Measurements from ENCODE around the gene CTDNEP1. TPM values are rescaled to one million over a fixed set of nuclear protein-coding genes. Genes with fewer than 3 reads are reported as not detected.

The CTDNEP1 gene
- total RNA-seq, 2 experiments from 2014 or later, result 159 to 160 TPM

- DNase-seq, result no peak
- no peak overlapping the region for H3K27ac Mint-ChIP-seq
- ATAC-seq, result no peak
- peaks cover 19% of the 10 kb centered on the region for H3K27me3 Mint-ChIP-seq
- no peaks in the 10 kb centered on the region for H3K36me3 Mint-ChIP-seq (ENCODE audit: low read depth)
- POLR2A ChIA-PET, result interaction anchor here (0.9 to 1.3 kb wide), 3 partner anchors 12 to 46 kb away, joined by 3 to 5 read pairs (median 5); no protein-coding TSS in a partner anchor
- intact Hi-C loops (cut with micrococcal nuclease), result no loop called here
- H3K4me1 Mint-ChIP-seq (ENCODE audit: low read depth), result peaks cover 19% of the 10 kb centered on the region
- TF ChIP-seq CTCF (IDR thresholded peaks at IDR 0.05), result no peak
- H3K4me3 Mint-ChIP-seq, result no peak overlapping the region
- CTCF ChIA-PET, result interaction anchor here (1.0 to 10.3 kb wide), 2 partner anchors 15 to 277 kb away, joined by 3 to 144 read pairs; no protein-coding TSS in a partner anchor
- H3K9me3 Mint-ChIP-seq, result no peaks in the 10 kb centered on the region
Observed at GRCh38 chr17:7283471-7284216, 32.1 kb upstream of the CTDNEP1 start.

DNA sequence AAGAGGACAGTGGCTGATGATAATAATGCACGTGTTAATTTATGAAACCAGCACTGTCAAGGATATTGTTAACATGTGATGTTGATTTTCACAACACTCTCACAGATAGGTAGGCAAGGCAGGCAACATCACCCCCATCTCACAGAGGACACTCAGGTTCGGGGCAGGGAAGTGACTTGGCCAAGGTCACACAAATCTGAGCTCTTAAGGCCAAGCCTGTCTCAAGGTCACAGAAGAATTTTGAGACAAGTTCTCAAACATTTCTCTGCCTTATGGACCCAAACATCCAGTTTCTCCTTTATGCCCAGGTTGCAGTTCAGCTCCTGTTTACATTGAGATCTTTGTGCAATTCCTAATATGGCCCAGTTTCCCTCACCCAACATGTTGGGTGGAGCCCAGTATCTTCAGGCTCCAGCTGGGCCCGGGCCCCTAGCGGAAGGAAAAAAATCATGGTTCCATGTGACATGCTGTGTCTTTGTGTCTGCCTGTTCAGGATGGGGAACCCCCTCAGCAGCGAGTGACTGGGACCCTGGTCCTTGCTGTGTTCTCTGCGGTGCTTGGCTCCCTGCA, 31.3 kb upstream of the CTDNEP1 start:
- H3K27me3 Mint-ChIP-seq, result peaks cover 16% of the 10 kb centered on the region
- peak overlapping the region; percentile 24 for H3K4me3 Mint-ChIP-seq
- no peak overlapping the region for H3K27ac Mint-ChIP-seq
- ATAC-seq (no peak), DNase-seq (no peak)
- no peak for TF ChIP-seq CTCF (IDR thresholded peaks at IDR 0.05)
- peaks cover 19% of the 10 kb centered on the region for H3K4me1 Mint-ChIP-seq (ENCODE audit: low read depth)
- ChIA-PET POLR2A (interaction anchor here (0.7 to 2.6 kb wide), 10 partner anchors 9 to 404 kb away, joined by 3 to 15 read pairs (median 4); partner anchors contain the start of genes GPS2 and TP53), CTCF (interaction anchor here (0.9 to 10.3 kb wide), 4 partner anchors 9 to 73 kb away, joined by 3 to 144 read pairs (median 9); no protein-coding TSS in a partner anchor)
- intact Hi-C loops (cut with micrococcal nuclease), result no loop called here
- H3K9me3 Mint-ChIP-seq, result no peaks in the 10 kb centered on the region
- H3K36me3 Mint-ChIP-seq (ENCODE audit: low read depth), result no peaks in the 10 kb centered on the region

DNA sequence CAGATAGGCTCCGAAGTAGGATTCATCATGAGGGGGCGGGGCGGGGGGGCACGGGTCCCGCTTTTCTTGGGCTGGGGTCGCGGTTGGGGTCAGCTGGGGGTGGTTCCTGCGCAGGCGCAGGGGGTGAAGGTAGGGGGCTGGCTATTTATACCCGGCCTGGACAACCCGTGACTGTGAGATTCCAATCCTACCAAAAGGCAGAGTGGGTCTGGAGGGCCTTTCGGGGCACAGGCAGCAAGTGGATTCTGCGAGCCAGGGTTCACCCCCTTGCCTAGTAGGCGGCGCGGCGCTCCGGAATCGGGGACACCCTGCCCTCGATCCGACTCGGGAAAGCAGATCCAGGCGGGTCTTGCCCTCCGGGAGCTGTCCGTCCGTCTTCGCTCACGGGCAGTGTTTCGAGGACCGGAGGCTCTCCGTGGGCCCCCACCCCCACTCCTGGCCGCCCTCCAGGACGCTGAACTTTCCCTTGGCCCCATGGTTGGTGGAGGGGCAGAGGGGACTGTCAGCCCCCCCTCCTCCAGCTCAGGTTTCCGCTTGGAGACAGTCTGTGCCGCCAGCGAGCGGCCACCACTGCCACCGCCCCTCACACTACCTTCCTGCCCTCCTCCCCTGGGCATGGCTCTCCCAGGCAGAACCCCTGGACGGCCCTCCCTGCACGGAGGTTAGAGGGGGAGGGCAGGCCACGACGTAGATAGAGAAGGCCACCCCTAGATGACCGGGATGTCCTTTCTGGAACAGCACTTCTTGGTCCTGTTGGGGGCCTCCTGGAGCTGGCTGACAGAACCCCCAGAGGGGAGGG, 30.6 kb upstream of the CTDNEP1 start:
- ATAC-seq (no peak), DNase-seq (no peak)
- H3K36me3 Mint-ChIP-seq (ENCODE audit: low read depth), result no peaks in the 10 kb centered on the region
- H3K27ac Mint-ChIP-seq, result no peak overlapping the region
- peak overlapping the region; percentile 73 for H3K4me3 Mint-ChIP-seq
- no peak for TF ChIP-seq CTCF (IDR thresholded peaks at IDR 0.05)
- ChIA-PET CTCF (interaction anchor here (0.9 to 10.3 kb wide), 8 partner anchors 10 to 435 kb away, joined by 3 to 144 read pairs (median 5); partner anchors contain the start of gene DNAH2), POLR2A (interaction anchor here (0.7 to 2.6 kb wide), 12 partner anchors 8 to 405 kb away, joined by 3 to 15 read pairs (median 4); partner anchors contain the start of genes GPS2 and TP53)
- intact Hi-C loops (cut with micrococcal nuclease), result loop anchor here (2.0 kb wide), 1 partner anchor 13 kb away; the partner anchor contains the start of gene YBX2
- H3K27me3 Mint-ChIP-seq, result peaks cover 16% of the 10 kb centered on the region
- peaks cover 19% of the 10 kb centered on the region for H3K4me1 Mint-ChIP-seq (ENCODE audit: low read depth)
- H3K9me3 Mint-ChIP-seq, result no peaks in the 10 kb centered on the region

- Mint-ChIP-seq H3K4me3 (peak within 1 kb of the TSS; percentile 73), H3K27me3 (peaks cover 16% of the 10 kb centered on the region), H3K27ac (peak within 1 kb of the TSS; percentile 57), H3K4me1 (ENCODE audit: low read depth) (peaks cover 19% of the 10 kb centered on the region), H3K9me3 (no peaks in the 10 kb centered on the region), H3K36me3 (ENCODE audit: low read depth) (no peaks in the 10 kb centered on the region)
- ATAC-seq, result peak; percentile 85
- ChIA-PET CTCF (interaction anchor here (0.7 to 10.3 kb wide), 11 partner anchors 11 to 436 kb away, joined by 3 to 144 read pairs (median 6); partner anchors contain the start of genes ACAP1, DNAH2 and TMEM95), POLR2A (interaction anchor here (0.5 to 2.6 kb wide), 14 partner anchors 9 to 155 kb away, joined by 3 to 15 read pairs (median 4); partner anchors contain the start of gene ACAP1)
- TF ChIP-seq CTCF (IDR thresholded peaks at IDR 0.05), result no peak
- peak; percentile 94 for DNase-seq
- intact Hi-C loops (cut with micrococcal nuclease), result loop anchor here (2.0 kb wide), 1 partner anchor 13 kb away; the partner anchor contains the start of gene YBX2
Observed at GRCh38 chr17:7281074-7281952, 29.8 kb upstream of the CTDNEP1 start, which contains the start of gene SLC2A4. Gene SLC2A4, plus strand, starts transcription at chr17:7281718. Its CDS starts 217 bp downstream, at chr17:7281935.
